ENCODE data around the gene CNEP1R1.

- TF ChIP-seq CTCF (conservative IDR thresholded peaks at IDR 0.05) (no peak), EZH2 (IDR thresholded peaks at IDR 0.05; ENCODE audit: low read depth) (no peak)
These were observed 1.4 kb upstream of the CNEP1R1 start for GRCh38 chr16:50023641-50024040.
